HG02623 (cell line): ENCODE measurements around the gene STX17.
"Not testable (repeated sequence)": the region's sequence is repeated elsewhere in the genome, so short reads cannot be mapped to it uniquely, and the experiment has no call there.

Experiments
- ATAC-seq: cut with Tn5 transposase; IDR thresholded peaks from one replicate; pipeline ENCODE4 v1.9.1; 2021; ENCODE audit warnings: moderate library complexity; ENCODE audit not compliant: unreplicated experiment

The STX17 gene

DNA sequence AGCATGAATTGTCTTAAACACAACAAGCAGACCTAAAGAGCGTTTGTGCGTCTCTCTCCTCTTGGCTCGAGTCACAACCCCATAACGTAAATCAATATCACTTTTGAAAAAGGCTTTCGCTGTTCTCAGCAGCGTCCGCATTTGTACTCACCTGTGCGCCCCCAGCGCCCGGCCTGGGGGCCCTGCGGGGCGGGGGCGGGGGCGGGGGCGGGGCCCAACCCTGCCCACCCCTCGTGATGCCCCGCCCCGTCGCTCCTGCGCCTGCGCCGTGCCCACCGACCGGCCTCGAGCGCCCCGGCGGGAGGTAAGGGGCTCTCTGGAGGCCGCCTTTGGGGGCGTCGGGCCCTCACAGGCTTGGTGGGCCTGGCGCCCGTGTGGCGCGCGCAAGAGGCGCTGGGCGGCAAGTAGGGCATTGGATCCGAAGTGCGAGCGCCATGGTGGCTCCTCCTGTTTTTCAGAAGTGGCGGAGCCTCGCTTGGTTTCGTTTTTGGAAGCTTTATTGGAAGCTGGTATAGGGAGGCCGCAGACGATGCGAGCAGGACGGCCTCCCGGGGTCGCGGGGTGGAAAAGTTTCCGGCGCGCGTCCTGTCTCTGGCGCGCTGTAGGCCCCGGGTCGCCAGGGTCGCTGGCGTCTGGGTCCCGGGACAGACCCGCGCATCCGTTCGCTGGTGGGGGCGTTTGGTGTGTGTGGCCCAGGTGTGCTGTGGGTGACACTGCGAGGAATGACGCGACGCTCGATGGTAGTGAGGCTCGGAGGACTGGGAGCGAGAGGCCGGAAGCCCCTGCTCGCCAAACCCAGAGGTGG is at the start of gene STX17:
STX17 (plus strand) TSS at position 252 of the 805 bp plus-strand sequence. CDS start 8,586 bp downstream, outside the sequence.
- peak; percentile 86 for ATAC-seq

DNA sequence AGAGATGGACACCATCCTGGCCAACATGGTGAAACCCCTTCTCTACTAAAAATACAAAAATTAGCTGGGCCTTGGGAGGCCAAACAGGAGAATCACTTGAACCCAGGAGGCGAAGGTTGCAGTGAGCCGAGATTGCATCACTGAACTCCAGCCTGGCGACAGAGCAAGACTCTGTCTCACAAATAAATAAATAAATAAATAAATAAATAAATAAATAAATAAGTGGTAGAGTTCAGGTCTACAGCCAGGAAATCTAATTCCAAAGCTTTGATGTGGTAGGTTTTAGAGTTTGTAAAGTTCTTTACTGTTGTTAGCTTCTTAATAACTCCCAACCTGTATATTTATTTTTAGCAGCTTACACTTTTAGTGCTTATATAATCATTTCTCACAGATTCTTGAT is 48.9 kb upstream of the STX17 start:
- not testable (repeated sequence) for ATAC-seq

GRCh38 chr9:99858087-99858486 is 48.4 kb upstream of the STX17 start:
- no peak for ATAC-seq

DNA sequence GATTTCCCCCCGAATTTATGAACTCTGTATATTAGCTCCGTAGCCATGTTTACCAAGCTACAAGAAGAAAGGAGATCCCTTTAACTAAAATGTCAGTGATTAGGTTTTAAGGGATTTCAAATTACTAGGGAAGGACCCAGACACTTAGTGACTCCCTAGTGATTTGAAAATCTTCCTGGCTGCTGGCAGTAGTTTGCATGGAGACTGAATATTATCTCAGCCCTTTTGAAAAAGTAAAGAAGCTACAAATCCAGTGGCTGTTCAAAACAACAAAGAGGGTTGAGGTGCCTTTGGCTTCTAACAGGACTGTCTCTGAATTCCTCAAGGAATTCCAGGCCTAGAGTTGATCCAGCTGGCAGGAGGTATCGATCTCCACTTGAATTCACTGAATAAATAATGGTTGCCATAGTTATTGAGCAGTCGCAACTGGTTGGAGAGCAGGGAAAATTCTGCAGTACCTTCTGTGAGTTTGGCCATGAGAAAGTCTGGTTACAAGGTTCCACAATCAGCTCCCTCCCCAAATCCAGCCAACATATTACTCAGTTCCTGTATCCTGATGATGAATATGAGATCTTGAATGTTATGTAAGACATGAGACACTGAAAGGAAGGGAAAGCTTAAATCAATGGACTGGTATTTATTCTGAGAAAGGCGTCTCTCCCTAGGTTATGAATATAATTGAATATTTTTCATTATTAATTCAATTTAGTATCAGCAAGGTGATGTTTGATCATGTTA is 47.0 kb upstream of the STX17 start:
- ATAC-seq, result no peak

DNA sequence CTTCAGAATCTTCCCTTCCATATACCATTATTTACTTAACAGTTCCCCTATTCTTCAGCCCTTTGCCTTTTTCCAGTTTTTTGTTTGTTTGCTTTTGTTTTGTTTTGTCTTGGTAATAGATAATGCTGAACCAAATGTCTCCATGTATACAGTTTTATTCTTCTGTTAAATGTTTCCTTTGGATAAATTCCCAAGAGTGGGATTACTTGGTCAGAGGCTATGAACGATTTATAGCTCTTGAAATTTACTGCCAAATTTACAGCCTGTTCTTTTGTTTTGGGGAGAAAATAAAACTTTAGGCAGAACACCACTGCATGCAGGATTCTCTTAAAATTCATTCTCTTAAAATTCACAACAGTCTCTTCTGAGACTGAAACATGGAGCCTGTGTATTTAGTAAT is 46.2 kb upstream of the STX17 start:
- no peak for ATAC-seq

GRCh38 chr9:99863955-99864354 is 42.5 kb upstream of the STX17 start:
- no peak for ATAC-seq

- ATAC-seq, result no peak
Observed at GRCh38 chr9:99866398-99866797, 40.1 kb upstream of the STX17 start.

- no peak for ATAC-seq
Observed at GRCh38 chr9:99867536-99867935, 38.9 kb upstream of the STX17 start.

DNA sequence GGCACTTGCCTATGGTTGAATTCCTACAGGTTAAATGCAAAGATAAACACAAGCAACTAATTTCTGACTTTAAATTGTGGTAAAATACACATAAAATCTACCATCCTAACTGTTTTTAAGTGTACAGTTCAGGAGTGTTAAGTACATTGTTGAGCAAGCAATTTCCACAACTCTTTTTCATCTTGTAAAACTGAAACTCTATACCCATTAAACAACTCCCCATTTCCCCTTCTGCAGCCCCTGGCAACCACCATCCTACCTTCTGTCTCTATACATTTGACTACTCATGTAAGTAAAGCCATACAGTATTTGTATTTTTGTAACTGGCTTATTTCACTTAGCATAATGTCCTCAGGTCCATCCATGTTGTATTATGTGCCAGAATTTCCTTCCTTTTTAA is 38.5 kb upstream of the STX17 start:
- ATAC-seq, result peak; percentile 55

DNA sequence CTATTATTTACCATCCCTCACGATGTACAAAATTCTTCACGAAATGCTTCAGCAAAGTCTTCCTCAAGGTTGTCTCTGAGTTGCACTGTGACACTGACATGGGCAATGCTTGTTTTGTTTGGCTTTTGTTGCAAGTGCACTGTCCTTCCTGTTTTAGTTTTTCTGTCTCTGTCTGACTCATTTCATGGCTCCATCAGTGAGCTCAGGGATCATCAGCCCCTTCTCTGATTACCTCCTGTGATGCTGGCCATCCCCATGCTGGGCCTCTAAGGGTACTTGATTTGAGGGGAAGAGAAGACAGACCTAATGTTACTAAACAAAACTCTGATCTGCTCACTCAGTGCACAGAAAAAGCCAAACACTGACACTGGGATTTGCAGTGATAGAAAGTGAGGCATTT is 37.6 kb upstream of the STX17 start:
- peak; percentile 51 for ATAC-seq

DNA sequence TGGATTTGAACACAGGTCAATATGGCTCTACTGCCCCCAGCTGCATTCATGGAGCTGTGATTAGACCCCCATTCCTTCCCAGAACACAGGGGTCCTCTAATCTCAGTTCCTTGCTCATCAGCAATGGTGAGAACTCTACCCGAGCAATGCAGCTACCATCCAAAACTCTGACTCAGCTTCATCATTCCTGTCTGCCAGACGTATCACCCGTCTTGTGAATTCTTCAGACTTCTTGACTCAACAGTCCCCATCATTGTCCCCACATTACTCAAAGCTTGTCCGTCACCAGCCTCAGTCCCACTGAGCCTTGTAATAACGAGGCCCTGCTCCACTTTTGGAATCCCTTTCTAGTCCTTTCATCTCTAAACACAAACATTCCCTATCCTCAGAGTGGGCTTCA is 36.3 kb upstream of the STX17 start:
- no peak for ATAC-seq

DNA sequence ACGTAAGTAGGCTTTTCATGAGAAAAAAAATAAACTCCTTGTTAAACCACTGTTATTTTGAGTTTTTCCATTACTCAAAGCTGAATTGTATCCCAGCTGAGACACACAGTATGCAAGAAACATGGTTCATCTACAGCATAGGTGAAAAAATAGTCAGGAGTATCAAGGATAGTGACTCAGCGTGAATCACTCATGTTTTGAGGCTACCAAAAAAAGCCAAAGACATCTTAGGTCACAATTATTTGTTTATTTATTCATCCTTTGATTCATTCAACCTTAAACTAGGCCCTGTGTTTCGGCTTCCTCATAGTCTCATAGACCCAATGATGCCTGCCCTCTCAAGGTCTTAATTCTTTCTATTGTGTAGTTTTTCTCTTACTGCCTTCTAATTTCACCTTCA is 32.9 kb upstream of the STX17 start:
- ATAC-seq, result no peak

DNA sequence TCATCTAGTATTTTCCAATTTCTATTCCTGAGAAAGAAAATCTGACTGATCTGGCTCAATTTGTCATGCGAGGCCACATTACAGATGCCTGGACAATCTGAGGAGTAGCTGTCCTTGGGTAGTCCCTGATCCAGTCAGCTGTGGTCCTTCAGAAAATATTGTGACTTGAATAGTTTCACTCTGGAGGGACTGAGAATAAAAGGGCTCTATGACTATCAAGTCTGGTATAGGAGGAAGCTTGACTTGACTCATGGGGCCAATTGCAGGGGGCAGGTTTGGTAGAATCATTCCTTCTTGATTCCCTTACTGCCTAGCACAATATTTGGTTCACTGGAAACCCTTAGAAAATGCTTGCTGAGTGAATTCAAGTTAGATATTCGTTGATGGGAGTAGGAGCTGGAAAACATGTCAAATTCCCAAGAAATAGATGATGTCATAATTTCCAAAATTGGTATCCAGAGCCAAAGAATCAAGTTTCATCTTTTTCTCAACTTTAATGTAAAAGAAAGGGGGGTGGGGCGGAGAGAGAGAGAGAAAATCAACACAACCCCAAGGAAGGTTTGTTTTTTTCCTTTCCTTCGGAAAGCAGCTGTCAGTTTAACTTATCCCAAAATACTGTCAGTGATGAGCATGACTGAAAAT is 32.4 kb upstream of the STX17 start:
- ATAC-seq, result no peak

DNA sequence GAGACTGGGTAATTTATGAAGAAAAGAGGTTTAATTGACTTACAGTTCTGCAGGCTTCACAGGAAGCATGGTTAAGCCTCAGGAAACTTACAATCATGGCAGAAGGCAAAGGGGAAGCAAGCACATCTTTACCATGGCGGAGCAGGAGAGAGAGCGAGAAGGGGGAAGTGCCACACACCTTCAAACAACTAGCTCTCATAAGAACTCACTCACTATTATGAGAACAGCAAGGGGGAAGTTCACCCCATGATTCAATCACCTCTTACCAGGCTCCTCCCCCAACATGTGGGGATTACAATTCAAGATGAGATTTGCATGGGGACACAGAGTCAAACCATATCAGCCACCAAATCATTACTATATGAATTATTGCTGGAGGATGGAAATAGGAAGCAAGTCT is 30.3 kb upstream of the STX17 start:
- ATAC-seq, result no peak

DNA sequence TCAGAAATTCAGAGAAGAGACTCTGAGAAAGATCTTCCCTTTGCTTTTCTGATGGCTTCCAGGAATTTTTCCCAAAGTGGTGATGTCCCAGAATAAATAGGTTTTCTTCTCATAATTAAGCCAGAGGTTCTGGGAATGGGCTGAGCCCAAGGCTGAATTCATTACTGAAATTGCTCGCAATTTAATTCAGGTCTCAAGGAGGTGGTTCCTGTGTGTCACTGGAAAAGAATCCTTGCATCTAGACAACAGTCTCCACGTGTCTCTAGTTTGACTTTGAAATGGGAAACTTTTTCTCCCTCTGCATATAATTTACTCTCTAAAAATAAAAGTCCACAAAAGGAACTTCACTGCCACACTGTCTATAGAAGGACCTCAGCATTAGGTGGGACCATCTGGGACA is 27.8 kb upstream of the STX17 start:
- ATAC-seq, result no peak

- ATAC-seq, result no peak
Observed at GRCh38 chr9:99881769-99882168, 24.7 kb upstream of the STX17 start.

DNA sequence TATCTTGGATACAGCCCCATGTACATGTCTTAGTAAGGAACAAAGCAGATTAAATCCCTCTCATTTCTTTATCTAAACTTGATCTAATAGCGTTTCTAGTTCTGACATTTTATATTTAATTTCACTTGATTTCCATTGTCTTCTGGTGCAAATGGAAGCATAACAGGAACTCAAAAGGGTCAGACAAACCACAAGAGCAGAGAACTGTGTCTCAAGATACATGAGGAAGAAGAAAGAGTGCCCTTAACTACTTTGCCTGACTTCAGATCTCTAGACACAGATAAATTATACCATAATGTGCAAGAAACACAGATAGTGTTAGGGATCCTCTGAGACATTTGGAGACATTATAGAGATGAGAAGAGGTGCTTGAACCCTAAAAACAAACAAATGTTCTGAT is 20.7 kb upstream of the STX17 start:
- no peak for ATAC-seq

DNA sequence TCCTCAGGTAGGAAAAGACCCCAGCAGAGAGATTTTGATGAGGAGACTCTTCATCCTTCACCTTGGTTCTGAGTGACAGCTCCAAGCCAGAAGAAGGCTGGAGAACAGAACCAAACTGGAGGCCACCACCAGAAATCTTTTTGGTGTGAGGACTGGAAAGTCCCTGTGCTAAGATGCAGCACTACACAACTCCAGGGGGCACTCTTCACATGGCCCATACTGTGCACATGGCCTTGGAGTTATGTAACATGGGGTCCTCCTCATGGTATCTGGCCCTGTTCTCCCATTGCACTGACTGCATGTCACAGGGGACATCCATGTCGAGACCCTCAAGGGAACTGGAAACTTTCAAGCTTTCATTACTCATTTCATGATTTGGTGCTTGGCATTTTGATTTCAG is 17.3 kb upstream of the STX17 start:
- no peak for ATAC-seq

- no peak for ATAC-seq
Observed at GRCh38 chr9:99894826-99895225, 11.6 kb upstream of the STX17 start.

GRCh38 chr9:99895510-99895909 is 10.9 kb upstream of the STX17 start:
- ATAC-seq, result no peak

GRCh38 chr9:99896119-99896518 is 10.3 kb upstream of the STX17 start:
- ATAC-seq, result no peak

DNA sequence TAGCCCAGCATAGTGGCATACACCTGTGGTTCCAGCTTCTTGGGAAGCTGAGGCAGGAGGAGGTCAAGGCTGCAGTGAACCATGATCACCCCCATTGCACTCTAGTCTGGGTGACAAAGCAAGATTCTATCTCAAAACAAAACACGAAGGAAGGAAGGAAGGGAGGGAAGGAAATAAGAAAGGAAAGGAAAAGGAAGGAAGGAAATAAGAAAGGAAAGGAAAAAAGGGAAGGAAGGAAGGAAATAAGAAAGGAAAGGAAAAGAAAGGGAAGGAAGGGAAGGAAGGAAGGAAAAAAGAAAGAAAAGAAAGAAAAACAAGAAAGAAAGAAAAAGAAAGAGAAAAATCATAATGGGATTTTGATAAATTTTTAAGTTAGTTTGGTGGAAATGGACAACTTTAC is 3.1 kb upstream of the STX17 start:
- ATAC-seq, result no peak
